GM21528 (cell line): ENCODE results near the gene RBPJL.

Experiments used
- ATAC-seq: cut with Tn5 transposase; IDR thresholded peaks from one replicate; pipeline ENCODE4 v1.9.1; 2021; ENCODE audit warnings: mild to moderate bottlenecking, moderate library complexity; ENCODE audit not compliant: unreplicated experiment, low FRiP score

Gene RBPJL, protein sequence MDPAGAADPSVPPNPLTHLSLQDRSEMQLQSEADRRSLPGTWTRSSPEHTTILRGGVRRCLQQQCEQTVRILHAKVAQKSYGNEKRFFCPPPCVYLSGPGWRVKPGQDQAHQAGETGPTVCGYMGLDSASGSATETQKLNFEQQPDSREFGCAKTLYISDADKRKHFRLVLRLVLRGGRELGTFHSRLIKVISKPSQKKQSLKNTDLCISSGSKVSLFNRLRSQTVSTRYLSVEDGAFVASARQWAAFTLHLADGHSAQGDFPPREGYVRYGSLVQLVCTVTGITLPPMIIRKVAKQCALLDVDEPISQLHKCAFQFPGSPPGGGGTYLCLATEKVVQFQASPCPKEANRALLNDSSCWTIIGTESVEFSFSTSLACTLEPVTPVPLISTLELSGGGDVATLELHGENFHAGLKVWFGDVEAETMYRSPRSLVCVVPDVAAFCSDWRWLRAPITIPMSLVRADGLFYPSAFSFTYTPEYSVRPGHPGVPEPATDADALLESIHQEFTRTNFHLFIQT

DNA sequence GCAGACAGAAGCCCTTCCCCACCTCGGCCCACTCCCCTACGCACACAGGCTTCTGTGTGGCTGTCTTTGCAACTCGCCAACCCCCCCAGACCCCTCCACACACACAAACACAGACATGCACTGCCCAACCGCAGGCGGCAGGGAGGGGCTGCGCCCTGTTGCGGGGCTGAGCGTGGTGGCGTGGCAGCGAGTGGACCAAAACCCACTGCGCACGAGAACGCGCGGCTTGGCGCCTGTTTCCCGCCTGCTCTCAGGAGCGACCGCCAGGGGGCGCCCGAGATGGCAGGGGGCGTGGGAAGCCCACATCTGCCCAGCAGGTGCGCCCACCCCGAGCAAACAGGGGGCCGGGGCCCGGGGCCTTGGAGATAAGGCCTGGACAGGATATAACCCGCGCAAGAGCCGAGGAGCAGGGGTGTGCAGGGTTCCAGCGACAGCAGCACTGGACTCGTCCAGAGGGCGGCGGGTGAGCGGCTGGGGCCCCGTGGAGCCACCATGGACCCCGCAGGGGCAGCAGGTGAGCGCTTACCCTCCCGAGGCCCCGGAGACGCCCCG lies at the start of gene RBPJL:
Gene RBPJL (plus strand): TSS at position 410 of the 552 bp plus-strand sequence. CDS start 83 bp downstream, at position 493.
- ATAC-seq: no peak

- ATAC-seq: no peak
These were observed 49.5 kb upstream of the RBPJL start for GRCh38 chr20:45257161-45257560.

DNA sequence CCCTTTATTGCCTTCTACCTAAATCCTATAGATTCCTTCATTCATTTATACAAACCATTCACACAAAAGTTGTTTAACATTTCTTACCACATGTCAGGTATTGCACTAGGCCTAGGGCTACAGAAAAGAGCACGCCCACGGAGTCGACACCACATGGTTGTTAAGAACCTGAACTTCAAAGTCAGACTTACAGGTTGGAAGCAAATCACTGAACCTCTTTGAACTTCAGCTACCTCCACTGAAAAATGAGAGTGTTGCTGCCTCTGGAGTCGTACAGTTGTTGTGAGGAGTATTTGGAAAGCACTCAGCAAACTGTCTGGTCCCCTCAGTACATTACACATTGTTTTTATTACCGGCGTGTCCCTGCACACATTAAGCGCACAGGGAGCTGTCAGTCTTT lies 48.9 kb upstream of the RBPJL start:
- no peak for ATAC-seq

GRCh38 chr20:45258259-45258658 lies 48.4 kb upstream of the RBPJL start:
- ATAC-seq: no peak

- no peak for ATAC-seq
These were observed 48.0 kb upstream of the RBPJL start for GRCh38 chr20:45258664-45259063.

DNA sequence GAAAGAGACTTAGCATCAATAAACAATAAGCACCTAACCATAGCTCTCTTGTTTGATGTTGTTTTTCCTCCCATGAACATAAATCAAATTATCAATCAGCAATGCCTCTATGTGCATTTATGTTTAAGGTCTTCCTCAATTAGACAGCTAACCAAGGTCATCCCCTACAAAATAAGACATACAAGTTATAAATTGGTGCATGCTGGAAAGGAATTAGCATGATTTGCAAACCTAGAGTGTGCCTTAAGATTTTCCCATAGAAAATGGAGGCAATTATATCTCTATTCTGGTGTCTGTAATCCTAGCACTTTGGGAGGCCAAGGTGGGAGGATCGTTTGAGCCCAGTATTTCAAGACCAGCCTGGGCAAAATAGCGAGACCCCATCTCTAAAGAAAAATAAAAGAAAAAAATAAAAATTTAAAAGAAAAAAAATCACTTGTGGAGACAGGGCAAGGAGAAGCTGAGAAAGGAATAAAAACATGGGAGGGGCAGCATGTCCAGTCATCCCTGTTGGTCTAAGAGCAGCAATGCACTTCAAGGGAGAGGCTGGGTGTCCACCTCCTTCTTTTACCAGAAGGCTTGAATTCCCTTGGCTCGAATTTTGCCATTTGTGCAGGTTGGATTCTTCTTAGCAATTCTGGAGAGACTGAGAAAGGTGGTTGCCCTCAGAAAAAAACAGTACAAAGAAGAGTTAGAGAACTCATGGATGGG lies 42.9 kb upstream of the RBPJL start:
- no peak for ATAC-seq

DNA sequence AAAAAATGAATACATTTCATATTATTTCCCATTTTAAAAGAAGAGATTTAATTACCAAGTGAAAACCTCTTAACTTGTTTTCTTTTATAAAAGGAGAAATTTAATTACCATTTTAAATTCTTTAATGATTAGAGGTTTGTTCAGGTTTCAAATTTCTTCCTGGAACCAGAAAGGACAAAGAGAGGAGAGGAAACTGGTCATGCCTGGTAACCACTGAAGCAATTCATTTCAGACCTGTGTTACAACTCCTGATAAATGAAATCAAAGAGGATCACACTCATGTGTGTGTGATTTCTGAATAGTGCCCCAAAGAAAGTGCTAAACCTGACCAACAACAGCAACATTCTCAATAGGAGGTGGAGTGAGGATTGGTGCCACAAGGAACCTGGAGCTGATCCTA lies 39.7 kb upstream of the RBPJL start:
- no peak for ATAC-seq

- no peak for ATAC-seq
These were observed 38.1 kb upstream of the RBPJL start for GRCh38 chr20:45268531-45268930.

DNA sequence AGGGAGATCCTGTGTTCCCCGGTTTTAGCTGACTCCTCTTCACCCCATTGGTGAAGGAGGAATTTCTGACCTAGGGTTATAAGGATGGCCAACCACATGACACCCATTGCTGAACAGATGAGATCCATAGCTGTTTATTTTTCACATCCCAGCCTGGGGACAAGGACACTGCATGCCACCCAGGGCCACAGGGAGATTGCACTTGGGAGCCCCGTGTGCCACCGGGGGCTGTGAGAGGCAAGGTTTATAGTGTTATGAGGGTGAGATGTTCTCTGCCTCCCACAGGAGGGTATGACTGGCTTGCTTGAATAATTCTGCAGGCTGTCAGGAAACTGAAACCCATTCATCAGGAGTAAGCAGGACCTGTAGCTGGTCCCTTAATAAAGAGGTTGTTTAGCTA lies 37.6 kb upstream of the RBPJL start:
- ATAC-seq: no peak

DNA sequence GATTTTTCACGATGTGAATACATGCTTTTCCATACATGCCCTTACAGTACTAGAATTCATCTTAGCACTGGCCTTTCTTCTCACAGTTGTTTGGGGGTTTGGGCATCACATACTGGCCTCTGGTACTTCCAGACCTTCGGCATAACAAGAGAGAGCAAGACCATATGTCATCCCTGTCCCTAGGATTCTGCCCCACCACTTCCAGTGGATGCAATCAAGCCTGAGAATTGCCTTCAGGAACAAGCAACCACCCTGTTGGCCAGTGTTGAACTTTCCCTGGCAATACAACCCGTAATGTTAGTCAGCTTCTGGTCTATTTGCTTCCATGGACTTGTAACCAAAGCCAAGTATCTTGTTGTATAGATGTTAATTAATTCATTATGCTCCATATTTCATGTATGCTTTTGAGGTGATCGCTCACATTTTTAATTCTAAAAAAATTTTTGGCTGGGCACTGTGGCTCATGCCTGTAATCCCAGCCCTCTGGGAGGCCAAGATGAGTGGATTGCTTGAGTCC lies 36.8 kb upstream of the RBPJL start:
- ATAC-seq: no peak

- no peak for ATAC-seq
These were observed 31.3 kb upstream of the RBPJL start for GRCh38 chr20:45275338-45275737.

- ATAC-seq: no peak
These were observed 26.6 kb upstream of the RBPJL start for GRCh38 chr20:45279992-45280391.

GRCh38 chr20:45282700-45283550 lies 23.7 kb upstream of the RBPJL start:
- ATAC-seq: no peak

DNA sequence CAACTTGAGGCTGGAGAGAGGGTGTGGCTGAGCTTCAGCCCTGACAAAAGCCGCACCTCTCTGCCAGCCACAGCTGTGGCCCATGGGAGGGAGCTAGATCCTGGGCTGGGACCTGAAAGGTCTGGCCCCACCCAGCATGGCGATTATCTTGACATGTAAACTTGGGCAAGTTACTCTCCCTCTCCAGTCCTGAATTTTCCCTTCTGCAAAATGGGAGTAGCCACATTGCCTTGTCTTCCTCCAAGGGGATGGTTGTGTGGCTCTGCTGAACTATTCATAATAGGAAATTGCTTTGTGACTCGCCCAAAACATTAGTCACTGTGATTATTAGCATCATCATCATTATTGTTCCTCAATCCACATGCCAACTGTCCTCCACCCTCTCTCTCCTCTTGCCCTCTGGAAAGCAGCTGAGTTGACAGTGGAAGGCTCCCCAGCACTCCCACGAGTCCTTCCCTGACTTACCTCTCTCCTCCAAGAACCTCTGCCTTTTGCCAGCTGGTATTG lies 23.0 kb upstream of the RBPJL start:
- no peak for ATAC-seq

GRCh38 chr20:45288376-45288775 lies 18.3 kb upstream of the RBPJL start:
- no peak for ATAC-seq

DNA sequence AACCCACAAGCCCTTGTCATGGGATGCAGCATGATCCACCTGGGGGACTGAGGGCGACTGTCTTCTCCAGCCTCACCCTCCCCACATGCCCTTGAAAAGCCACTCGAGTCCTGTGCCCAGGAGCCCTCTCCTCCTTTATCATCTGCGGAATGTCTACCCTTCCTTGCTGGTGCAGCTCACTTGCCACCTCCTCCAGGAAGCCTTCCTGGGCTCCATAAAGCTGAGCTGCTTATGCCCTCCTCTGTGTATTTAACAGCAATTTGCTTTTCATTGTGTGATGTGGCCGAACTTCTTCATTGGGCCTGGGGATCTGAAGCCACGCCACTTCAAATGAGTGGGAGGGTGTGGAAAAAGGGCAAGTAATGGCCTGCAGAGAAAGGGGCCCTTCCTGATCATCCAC lies 17.8 kb upstream of the RBPJL start:
- ATAC-seq: no peak

GRCh38 chr20:45289942-45290676 lies 16.5 kb upstream of the RBPJL start:
- ATAC-seq: no peak

DNA sequence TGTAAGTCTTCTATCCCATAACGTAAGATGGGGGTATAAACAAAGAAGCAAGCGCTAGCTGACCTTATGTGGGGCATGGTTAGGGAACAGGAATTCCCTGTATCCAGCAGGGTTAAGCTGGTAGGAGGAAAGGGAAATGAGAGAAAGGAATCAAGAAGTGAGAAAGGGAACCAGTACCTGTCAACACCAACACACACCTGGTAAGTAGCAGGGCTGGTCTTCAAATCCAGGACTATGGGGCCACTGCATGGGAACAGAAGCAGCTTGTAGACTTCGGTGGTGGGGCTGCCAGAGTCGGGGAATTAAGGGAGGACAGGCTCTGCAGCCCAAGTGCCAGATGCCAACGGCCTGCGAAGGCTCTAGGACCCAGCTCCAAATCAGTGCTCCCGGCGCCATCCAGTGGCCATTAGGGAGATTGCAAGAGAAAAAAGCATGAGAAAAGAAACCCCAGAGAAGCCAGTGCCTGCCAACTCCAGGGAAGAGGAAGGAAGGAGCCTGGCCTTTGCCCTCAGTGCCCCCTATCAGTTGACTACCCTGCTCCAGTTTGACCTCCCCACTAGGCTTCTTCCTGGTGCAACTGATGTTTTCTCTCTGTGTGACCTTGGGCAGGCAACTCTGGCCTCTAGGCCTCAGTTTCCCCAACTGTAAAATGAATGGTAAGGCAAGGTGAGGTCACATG lies 15.8 kb upstream of the RBPJL start:
- ATAC-seq: no peak

GRCh38 chr20:45291526-45291925 lies 15.1 kb upstream of the RBPJL start:
- ATAC-seq: no peak
